Measurements from ENCODE around the gene ODAD2. TPM values are rescaled to one million over a fixed set of nuclear protein-coding genes. Genes with fewer than 3 reads are reported as not detected.

ODAD2 gene, protein sequence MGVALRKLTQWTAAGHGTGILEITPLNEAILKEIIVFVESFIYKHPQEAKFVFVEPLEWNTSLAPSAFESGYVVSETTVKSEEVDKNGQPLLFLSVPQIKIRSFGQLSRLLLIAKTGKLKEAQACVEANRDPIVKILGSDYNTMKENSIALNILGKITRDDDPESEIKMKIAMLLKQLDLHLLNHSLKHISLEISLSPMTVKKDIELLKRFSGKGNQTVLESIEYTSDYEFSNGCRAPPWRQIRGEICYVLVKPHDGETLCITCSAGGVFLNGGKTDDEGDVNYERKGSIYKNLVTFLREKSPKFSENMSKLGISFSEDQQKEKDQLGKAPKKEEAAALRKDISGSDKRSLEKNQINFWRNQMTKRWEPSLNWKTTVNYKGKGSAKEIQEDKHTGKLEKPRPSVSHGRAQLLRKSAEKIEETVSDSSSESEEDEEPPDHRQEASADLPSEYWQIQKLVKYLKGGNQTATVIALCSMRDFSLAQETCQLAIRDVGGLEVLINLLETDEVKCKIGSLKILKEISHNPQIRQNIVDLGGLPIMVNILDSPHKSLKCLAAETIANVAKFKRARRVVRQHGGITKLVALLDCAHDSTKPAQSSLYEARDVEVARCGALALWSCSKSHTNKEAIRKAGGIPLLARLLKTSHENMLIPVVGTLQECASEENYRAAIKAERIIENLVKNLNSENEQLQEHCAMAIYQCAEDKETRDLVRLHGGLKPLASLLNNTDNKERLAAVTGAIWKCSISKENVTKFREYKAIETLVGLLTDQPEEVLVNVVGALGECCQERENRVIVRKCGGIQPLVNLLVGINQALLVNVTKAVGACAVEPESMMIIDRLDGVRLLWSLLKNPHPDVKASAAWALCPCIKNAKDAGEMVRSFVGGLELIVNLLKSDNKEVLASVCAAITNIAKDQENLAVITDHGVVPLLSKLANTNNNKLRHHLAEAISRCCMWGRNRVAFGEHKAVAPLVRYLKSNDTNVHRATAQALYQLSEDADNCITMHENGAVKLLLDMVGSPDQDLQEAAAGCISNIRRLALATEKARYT
- total RNA-seq, result not detected

DNA sequence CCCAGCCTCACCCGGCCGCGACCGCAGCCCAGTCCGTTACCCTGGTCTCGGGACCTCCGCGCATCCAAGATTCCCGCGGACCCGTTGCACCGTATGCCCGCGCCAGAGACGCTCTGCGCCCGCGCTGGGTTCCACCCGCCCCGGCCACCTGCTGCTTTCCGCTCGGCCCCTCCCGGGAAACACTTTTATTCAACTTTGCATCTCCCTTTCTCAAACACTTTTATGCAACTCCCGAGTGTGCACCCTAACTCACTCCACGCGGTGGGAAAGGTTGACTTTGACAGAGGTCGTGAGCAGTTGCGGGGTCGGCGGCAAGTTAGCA is at the start of gene ODAD2:
ODAD2 (minus strand) TSS at position 126 of the 322 bp plus-strand sequence. CDS start 3,937 bp downstream, outside the sequence.
- TF ChIP-seq, protein P1, sequence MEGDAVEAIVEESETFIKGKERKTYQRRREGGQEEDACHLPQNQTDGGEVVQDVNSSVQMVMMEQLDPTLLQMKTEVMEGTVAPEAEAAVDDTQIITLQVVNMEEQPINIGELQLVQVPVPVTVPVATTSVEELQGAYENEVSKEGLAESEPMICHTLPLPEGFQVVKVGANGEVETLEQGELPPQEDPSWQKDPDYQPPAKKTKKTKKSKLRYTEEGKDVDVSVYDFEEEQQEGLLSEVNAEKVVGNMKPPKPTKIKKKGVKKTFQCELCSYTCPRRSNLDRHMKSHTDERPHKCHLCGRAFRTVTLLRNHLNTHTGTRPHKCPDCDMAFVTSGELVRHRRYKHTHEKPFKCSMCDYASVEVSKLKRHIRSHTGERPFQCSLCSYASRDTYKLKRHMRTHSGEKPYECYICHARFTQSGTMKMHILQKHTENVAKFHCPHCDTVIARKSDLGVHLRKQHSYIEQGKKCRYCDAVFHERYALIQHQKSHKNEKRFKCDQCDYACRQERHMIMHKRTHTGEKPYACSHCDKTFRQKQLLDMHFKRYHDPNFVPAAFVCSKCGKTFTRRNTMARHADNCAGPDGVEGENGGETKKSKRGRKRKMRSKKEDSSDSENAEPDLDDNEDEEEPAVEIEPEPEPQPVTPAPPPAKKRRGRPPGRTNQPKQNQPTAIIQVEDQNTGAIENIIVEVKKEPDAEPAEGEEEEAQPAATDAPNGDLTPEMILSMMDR (IDR thresholded peaks at IDR 0.05; ENCODE audit: low read depth), result no peak

DNA sequence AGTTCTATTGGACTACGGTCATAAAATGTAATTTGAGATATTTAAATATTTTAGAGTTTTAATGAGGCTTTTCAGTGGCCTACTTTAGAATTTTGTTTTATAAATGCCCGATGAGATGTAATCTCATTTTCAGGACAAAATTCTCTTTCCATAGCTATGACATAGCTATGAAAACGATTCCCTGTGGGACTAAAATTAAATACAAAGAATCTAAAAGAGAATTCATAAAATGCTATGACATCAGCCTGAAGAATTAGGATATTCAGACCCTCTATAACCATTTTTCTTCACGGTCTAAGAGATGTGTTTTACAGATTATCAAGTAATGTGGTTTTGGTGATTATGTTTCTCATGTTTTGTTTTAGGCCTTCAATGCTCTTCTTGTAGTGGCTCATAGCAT is 48.2 kb upstream of the ODAD2 start:
- TF ChIP-seq, protein P1 (IDR thresholded peaks at IDR 0.05; ENCODE audit: low read depth), result no peak

DNA sequence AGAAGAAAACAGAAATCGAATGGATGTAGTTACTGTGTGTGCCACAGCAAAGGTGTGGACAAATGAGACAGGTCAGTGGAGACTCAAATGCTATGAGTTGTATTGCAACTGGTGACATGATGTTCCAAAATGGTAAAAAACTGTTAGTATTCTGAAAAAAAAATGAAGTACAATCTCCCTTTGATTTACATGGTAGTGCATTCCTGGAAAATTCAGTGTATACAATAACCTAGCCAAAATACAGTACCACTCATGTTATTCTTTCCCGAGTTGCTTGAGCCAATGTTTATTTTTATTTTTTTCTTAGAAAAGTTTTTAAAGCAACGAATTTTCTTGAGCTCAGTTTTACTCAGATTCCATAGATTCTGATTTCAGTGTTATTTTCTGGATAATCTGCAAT is 47.7 kb upstream of the ODAD2 start:
- TF ChIP-seq, protein P1 (IDR thresholded peaks at IDR 0.05; ENCODE audit: low read depth), result no peak

DNA sequence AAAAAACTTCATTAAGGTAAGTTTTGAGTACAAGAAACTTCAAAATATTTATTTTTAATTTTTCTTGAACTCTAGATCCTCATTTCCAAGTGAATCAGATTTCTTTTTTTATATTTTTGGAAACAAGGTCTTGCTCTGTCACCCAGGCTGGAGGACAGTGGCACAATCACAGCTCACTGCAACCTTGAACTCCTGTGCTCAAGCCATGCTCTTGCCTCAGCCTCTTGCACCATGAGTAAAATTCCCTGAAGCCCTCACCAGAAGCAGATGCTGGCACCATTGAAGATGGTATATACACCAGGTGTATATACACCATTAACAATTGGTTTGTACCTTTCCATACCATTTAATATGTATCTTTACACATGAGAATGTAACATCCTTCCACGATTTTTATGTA is 45.1 kb upstream of the ODAD2 start:
- TF ChIP-seq, protein P1 (IDR thresholded peaks at IDR 0.05; ENCODE audit: low read depth), result no peak

DNA sequence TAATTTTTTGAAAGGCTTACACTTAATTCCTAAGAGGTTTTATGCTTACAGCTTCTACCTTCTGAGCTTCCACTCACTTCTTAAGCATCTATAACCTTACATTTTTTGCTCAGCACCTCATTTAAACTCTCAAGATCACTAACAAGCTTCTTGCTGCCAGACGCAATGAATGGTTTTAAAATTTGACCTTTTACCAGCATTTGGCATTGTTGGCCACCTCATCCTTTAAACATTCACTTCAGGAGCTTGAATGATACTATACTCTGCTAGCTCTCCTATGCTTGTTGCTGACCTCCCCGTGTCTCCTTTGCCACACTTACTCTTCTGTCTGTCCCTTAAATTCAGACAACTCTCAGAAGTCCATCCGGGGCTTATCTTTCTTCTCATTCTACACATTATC is 37.7 kb upstream of the ODAD2 start:
- TF ChIP-seq, protein P1 (IDR thresholded peaks at IDR 0.05; ENCODE audit: low read depth), result no peak

DNA sequence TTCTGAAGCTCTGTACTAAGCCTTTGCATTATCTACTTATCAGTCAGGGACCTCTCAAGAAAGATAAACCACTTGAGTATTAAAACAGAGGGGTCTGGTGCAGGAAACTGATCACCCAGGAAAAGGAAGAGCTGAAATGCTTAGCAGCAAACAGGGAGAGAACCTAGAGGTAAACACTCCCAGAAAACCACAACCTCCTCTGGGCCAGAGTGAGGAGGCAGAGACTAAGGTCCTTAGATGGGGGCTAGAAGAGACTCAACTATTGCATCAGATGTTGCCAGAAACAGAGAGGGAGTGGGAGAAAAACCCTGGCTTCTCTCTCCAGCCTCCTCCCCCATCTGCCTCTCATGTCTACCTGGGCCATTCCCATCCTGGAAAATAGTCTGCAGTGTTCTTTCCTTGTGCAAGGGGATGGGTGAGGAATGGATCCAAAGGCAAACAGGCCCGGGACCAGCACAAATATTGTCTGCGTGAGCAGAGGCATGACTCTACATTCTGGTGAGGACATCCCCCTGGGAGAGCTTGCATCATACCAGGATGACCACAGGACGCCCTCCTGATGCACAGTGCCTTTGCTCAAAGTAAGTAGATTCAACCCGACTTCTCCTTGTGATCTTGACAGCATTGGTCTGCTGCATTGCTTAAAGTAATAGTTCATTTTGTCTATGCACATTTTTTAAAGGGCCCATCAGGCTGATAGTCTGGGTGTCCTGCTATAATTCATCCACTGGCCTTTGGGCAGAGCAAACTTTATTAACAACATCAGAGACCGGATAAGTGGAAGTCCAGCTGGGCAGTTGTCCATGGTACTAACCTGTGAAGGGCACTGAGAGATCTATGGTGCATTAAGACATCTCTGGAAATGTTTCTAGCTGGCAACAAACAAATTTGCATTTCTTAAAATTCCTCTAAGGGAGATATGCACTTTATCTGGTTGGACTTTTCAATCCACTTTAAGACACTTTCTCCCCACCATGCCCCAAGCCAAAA is 22.4 kb upstream of the ODAD2 start:
- TF ChIP-seq, protein P1 (IDR thresholded peaks at IDR 0.05; ENCODE audit: low read depth), result no peak
